ENCODE measurements around the gene NANOS3. TPM values are rescaled to one million over a fixed set of nuclear protein-coding genes. Genes with fewer than 3 reads are reported as not detected.

NANOS3 gene
- total RNA-seq, 1 donor from 2014 or later, result 2.9 TPM

- FAIRE-seq, result no peak
- no peak overlapping the region for H3K9ac ChIP-seq (ENCODE audit: low read length)
- H4K20me1 ChIP-seq (ENCODE audit: insufficient read depth, low read length), result no peaks in the 10 kb centered on the region
- H3K9me3 Mint-ChIP-seq (ENCODE audit: unreplicated experiment), result no peaks in the 10 kb centered on the region
- no peaks in the 10 kb centered on the region for H3K36me3 Mint-ChIP-seq (ENCODE audit: low read depth, unreplicated experiment)
- no peaks in the 10 kb centered on the region for H3K36me3 ChIP-seq (ENCODE audit: insufficient read depth, low read length)
- DNase-seq (ENCODE audit: low read depth), result no peak
- H3K9me3 ChIP-seq (ENCODE audit: insufficient read depth, low read depth, low read length), result no peaks in the 10 kb centered on the region
- H3K4me3 ChIP-seq (ENCODE audit: insufficient read depth, low read depth, low read length), result no peak overlapping the region
- H3K79me2 ChIP-seq (ENCODE audit: insufficient read depth, low read length), result no peaks in the 10 kb centered on the region
- H3K27ac Mint-ChIP-seq (ENCODE audit: unreplicated experiment), result peak overlapping the region; percentile 53
- peaks cover 16% of the 10 kb centered on the region for H3K4me1 Mint-ChIP-seq (ENCODE audit: low read depth, unreplicated experiment)
- peak overlapping the region; percentile 21 for H3K4me3 Mint-ChIP-seq (ENCODE audit: unreplicated experiment)
- H2AFZ ChIP-seq (ENCODE audit: low read depth, low read length), result no peak overlapping the region
- peaks cover 2% of the 10 kb centered on the region for H3K27me3 ChIP-seq (ENCODE audit: insufficient read depth, low read length)
- peaks cover 24% of the 10 kb centered on the region for H3K4me1 ChIP-seq (ENCODE audit: insufficient read depth, low read length)
- H3K4me2 ChIP-seq (ENCODE audit: low read length), result no peak overlapping the region
- TF ChIP-seq, protein P1, sequence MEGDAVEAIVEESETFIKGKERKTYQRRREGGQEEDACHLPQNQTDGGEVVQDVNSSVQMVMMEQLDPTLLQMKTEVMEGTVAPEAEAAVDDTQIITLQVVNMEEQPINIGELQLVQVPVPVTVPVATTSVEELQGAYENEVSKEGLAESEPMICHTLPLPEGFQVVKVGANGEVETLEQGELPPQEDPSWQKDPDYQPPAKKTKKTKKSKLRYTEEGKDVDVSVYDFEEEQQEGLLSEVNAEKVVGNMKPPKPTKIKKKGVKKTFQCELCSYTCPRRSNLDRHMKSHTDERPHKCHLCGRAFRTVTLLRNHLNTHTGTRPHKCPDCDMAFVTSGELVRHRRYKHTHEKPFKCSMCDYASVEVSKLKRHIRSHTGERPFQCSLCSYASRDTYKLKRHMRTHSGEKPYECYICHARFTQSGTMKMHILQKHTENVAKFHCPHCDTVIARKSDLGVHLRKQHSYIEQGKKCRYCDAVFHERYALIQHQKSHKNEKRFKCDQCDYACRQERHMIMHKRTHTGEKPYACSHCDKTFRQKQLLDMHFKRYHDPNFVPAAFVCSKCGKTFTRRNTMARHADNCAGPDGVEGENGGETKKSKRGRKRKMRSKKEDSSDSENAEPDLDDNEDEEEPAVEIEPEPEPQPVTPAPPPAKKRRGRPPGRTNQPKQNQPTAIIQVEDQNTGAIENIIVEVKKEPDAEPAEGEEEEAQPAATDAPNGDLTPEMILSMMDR (IDR thresholded peaks at IDR 0.05; ENCODE audit: insufficient read depth, low read depth, low read length), result peak; percentile 11
- TF ChIP-seq EZH2 (IDR thresholded peaks at IDR 0.05; ENCODE audit: insufficient read depth, low read length), result no peak
- peaks cover 5% of the 10 kb centered on the region for H3K27me3 Mint-ChIP-seq (ENCODE audit: low read depth, unreplicated experiment)
- no peak overlapping the region for H3K27ac ChIP-seq (ENCODE audit: low read depth, low read length)
These were observed 6.7 kb downstream of the NANOS3 start for GRCh38 chr19:13883516-13884064.

DNA sequence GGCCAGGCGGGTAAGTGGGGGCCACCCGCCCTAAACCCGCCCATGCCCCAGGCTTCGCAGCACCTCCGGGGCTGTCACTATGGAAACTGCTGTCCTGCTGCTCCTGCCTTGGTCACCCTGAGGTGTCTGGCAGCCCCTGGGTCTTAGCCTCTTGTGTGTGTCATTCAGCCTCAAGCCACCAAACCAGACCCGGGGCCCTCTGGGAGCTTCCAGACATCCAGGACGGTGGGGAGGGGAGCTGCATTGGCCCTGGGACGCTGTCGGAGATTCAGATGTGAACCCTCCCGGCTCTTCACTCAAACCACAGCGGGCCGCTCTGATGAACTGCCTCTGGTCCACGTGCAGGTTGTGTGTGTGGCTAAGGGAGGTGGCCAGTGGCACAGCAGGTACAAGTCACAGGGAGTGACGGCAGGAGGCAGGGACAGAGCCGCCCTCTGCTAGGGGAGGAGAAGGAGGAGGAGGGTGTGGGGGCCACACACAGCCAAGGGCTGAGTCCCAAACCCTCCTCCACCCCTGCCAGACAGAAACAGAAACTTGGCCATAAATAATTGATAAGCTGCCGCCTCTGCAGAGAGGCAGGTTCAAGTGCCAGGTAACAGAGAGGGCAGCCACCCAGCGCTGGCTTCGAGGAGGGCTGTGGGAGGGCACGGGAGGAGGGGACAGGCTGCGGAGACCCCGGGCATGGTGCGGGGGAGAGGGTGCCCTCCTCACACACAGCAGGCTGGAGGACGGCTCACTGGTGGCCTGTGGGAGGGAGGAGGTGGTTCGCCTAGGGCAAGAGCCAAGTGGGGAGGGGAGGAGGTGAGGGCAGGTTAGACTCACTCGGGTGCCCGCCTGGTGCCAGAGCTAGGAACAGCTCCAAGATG, 8.0 kb downstream of the NANOS3 start:
- no peak for TF ChIP-seq EZH2 (IDR thresholded peaks at IDR 0.05; ENCODE audit: insufficient read depth, low read length)
- TF ChIP-seq, protein P1 (IDR thresholded peaks at IDR 0.05; ENCODE audit: insufficient read depth, low read depth, low read length), result no peak
- DNase-seq (ENCODE audit: low read depth) (no peak), FAIRE-seq (no peak)
- H3K9me3 ChIP-seq (ENCODE audit: insufficient read depth, low read depth, low read length), result no peaks in the 10 kb centered on the region
- H3K4me1 Mint-ChIP-seq (ENCODE audit: low read depth, unreplicated experiment), result peaks cover 16% of the 10 kb centered on the region
- no peak overlapping the region for H3K4me2 ChIP-seq (ENCODE audit: low read length)
- no peak overlapping the region for H2AFZ ChIP-seq (ENCODE audit: low read depth, low read length)
- no peak overlapping the region for H3K9ac ChIP-seq (ENCODE audit: low read length)
- no peaks in the 10 kb centered on the region for H3K9me3 Mint-ChIP-seq (ENCODE audit: unreplicated experiment)
- H3K27ac ChIP-seq (ENCODE audit: low read depth, low read length), result no peak overlapping the region
- no peaks in the 10 kb centered on the region for H3K79me2 ChIP-seq (ENCODE audit: insufficient read depth, low read length)
- no peaks in the 10 kb centered on the region for H4K20me1 ChIP-seq (ENCODE audit: insufficient read depth, low read length)
- no peak overlapping the region for H3K27ac Mint-ChIP-seq (ENCODE audit: unreplicated experiment)
- H3K4me1 ChIP-seq (ENCODE audit: insufficient read depth, low read length), result peaks cover 24% of the 10 kb centered on the region
- no peaks in the 10 kb centered on the region for H3K36me3 Mint-ChIP-seq (ENCODE audit: low read depth, unreplicated experiment)
- H3K4me3 Mint-ChIP-seq (ENCODE audit: unreplicated experiment), result no peak overlapping the region
- peaks cover 7% of the 10 kb centered on the region for H3K27me3 Mint-ChIP-seq (ENCODE audit: low read depth, unreplicated experiment)
- H3K27me3 ChIP-seq (ENCODE audit: insufficient read depth, low read length), result peaks cover 2% of the 10 kb centered on the region
- H3K36me3 ChIP-seq (ENCODE audit: insufficient read depth, low read length), result no peaks in the 10 kb centered on the region
- no peak overlapping the region for H3K4me3 ChIP-seq (ENCODE audit: insufficient read depth, low read depth, low read length)
